ENCODE measurements around the gene TMEM184A.

GRCh38 chr7:1576521-1577253 is 20.7 kb upstream of the TMEM184A start:
- TF ChIP-seq POLR2A (IDR thresholded peaks at IDR 0.05) (no peak), CTCF (IDR thresholded peaks at IDR 0.05) (no peak)

Measured in heart left ventricle (tissue), 13 donors.